GM21447 (cell line): ENCODE measurements around the gene FHAD1.

Source experiments
- ATAC-seq: cut with Tn5 transposase; IDR thresholded peaks from one replicate; pipeline ENCODE4 v1.9.1; 2021; ENCODE audit not compliant: unreplicated experiment

The FHAD1 gene

GRCh38 chr1:15393475-15394257 is 146.6 kb downstream of the FHAD1 start:
- ATAC-seq: no peak

- ATAC-seq: no peak
Observed at GRCh38 chr1:15394258-15394690, 147.3 kb downstream of the FHAD1 start.

GRCh38 chr1:15397236-15397635 is 150.2 kb downstream of the FHAD1 start:
- ATAC-seq: no peak

GRCh38 chr1:15399710-15400109 is 152.7 kb downstream of the FHAD1 start:
- ATAC-seq: no peak

- no peak for ATAC-seq
Observed at GRCh38 chr1:15400627-15401026, 153.6 kb downstream of the FHAD1 start.

GRCh38 chr1:15401391-15402055 is 154.5 kb downstream of the FHAD1 start:
- ATAC-seq: no peak

- no peak for ATAC-seq
Observed at GRCh38 chr1:15402809-15403450, 155.9 kb downstream of the FHAD1 start.

- ATAC-seq: no peak
Observed at GRCh38 chr1:15403962-15404580, 157.0 kb downstream of the FHAD1 start.

- no peak for ATAC-seq
Observed at GRCh38 chr1:15405106-15405850, 158.3 kb downstream of the FHAD1 start.

- no peak for ATAC-seq
Observed at GRCh38 chr1:15406614-15407559, 159.9 kb downstream of the FHAD1 start.

- no peak for ATAC-seq
Observed at GRCh38 chr1:15407580-15407979, 160.6 kb downstream of the FHAD1 start.

GRCh38 chr1:15408890-15409387 is 161.9 kb downstream of the FHAD1 start:
- no peak for ATAC-seq

- ATAC-seq: peak; percentile 66
Observed at GRCh38 chr1:15409388-15410222, 162.6 kb downstream of the FHAD1 start, which contains the start of gene EFHD2. TSS of gene EFHD2 (plus strand) at chr1:15409888. CDS start at chr1:15409972, 84 bp downstream.

GRCh38 chr1:15410223-15410883 is 163.3 kb downstream of the FHAD1 start:
- no peak for ATAC-seq

- ATAC-seq: no peak
Observed at GRCh38 chr1:15410884-15411245, 163.8 kb downstream of the FHAD1 start.

- peak; percentile 60 for ATAC-seq
Observed at GRCh38 chr1:15411593-15412137, 164.6 kb downstream of the FHAD1 start.

- no peak for ATAC-seq
Observed at GRCh38 chr1:15412175-15412800, 165.3 kb downstream of the FHAD1 start.
